Skeletal muscle tissue (tissue), 4 donors: ENCODE results near the gene GRK7. TPM values are rescaled to one million over a fixed set of nuclear protein-coding genes. Genes with fewer than 3 reads are reported as not detected.
"Not testable (repeated sequence)": the region's sequence is repeated elsewhere in the genome, so short reads cannot be mapped to it uniquely, and the experiment has no call there.

Experiments used
- H3K27ac ChIP-seq: one replicate; pipeline ENCODE4 v1.7.0; 2013; ENCODE audit warnings: mild to moderate bottlenecking, low read depth, low read length, inconsistent platforms
- H3K27me3 ChIP-seq, 3 donors: one replicate each; pipeline ENCODE4 v1.7.0; 2013; ENCODE audit warnings: low read length in 3 of 3; ENCODE audit not compliant: control insufficient read depth in 3 of 3, insufficient read depth in 3 of 3
- H3K36me3 ChIP-seq, 3 donors: one replicate each; pipeline ENCODE4 v1.7.0; 2013; ENCODE audit warnings: low read length in 3 of 3; ENCODE audit not compliant: control insufficient read depth in 3 of 3, insufficient read depth in 3 of 3
- H3K4me1 ChIP-seq, 3 donors: one replicate each; pipeline ENCODE4 v1.7.0; 2013; ENCODE audit warnings: low read length in 3 of 3, mild to moderate bottlenecking in 3 of 3; ENCODE audit not compliant: control insufficient read depth in 3 of 3, insufficient read depth in 3 of 3
- H3K4me3 ChIP-seq, 3 donors: one replicate each; pipeline ENCODE4 v1.7.0; 2013; ENCODE audit warnings: low read length in 3 of 3
- H3K9ac ChIP-seq, 3 donors: one replicate each; pipeline ENCODE4 v1.7.0; 2013; ENCODE audit warnings: low read length in 3 of 3, mild to moderate bottlenecking in 3 of 3, moderate library complexity in 2 of 3, low read depth in 1 of 3
- H3K9me3 ChIP-seq, 3 donors: one replicate each; pipeline ENCODE4 v1.7.0; 2013; ENCODE audit warnings: low read length in 3 of 3; ENCODE audit not compliant: control insufficient read depth in 3 of 3
- total RNA-seq: library from RNA; depleted of rRNA; stranded (reverse); fragments of >200 nt; gene quantifications from one replicate; pipeline ENCODE4 v1.2.3, GENCODE V29; 2014
- donor health status: Osteomylitis.

Gene GRK7
- total RNA-seq, 1 donor from 2014 or later: not detected

DNA sequence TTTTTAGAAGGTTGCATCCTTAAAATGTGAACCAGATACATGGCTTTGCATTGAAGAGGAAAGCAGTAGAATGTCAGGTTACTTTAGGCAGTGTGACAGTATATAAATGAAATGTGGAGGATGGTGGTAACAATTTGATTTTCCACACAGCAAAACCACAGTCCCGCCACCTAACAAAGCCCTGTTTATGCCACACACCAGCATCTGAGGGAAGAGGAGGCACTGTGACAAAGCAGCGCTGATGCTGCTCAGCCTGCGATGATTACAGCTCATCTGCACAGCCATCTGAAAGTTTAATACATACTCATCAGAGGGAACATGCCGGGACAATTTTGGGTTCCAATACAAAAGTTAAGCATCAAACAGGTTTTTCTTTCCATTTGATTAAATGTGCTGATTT, 16.2 kb upstream of the GRK7 start:
- peaks cover 6 to 9% (median 7%) of the 10 kb centered on the region in 3 donors for H3K4me1 ChIP-seq
- no peaks in the 10 kb centered on the region for H3K9me3 ChIP-seq
- no peaks in the 10 kb centered on the region for H3K27me3 ChIP-seq
- H3K36me3 ChIP-seq: peaks cover 6 to 36% (median 35%) of the 10 kb centered on the region in 3 donors
- no peak overlapping the region for H3K4me3 ChIP-seq
- no peak overlapping the region for H3K27ac ChIP-seq
- no peak overlapping the region for H3K9ac ChIP-seq

DNA sequence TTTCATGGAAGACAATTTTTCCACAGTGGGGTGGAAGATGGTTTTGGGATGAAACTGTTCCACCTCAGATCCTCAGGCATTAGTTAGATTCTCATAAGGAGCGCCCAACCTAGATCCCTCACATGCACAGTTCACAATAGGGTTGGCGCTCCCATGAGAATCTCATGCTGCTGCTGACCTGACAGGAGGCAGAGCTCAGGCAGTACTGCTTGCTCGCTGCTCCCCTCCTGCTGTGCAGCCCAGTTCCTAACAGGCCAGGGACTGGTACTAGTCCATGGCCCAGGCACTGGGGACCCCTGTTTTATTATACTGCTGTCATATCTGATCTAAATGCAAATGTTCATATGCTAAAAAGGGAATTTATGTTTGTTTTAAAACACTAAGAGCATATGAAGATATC, 9.8 kb upstream of the GRK7 start:
- H3K9ac ChIP-seq: no peak overlapping the region
- H3K36me3 ChIP-seq: peaks cover 3 to 14% (median 4%) of the 10 kb centered on the region in 3 donors
- H3K27me3 ChIP-seq: no peaks in the 10 kb centered on the region
- H3K4me3 ChIP-seq: no peak overlapping the region
- no peaks in the 10 kb centered on the region for H3K4me1 ChIP-seq
- H3K27ac ChIP-seq: no peak overlapping the region
- H3K9me3 ChIP-seq: no peaks in the 10 kb centered on the region

DNA sequence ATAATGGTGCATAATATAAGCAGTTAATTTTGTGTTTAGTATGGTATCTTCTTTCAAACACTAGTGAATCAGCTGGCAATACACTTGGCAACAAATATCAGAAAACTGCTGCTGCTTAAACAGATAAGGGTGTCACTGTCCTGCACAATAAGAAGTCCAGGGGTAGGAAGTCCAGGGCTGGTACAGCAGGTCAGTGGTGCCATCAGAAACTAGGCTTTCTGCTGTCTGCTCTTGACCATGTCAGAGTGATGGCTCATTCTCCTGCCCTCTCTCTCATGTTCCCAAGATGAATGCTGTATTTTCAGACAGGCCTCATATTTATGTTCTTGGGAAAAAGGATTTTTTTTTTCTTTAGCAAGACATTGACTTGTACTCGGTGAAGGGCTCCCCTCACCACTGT, 9.2 kb upstream of the GRK7 start:
- peaks cover 0 to 14% (median under 1%) of the 10 kb centered on the region in 3 donors for H3K36me3 ChIP-seq
- H3K4me3 ChIP-seq: no peak overlapping the region
- no peak overlapping the region for H3K27ac ChIP-seq
- H3K9me3 ChIP-seq: no peaks in the 10 kb centered on the region
- H3K9ac ChIP-seq: no peak overlapping the region
- H3K27me3 ChIP-seq: no peaks in the 10 kb centered on the region
- no peaks in the 10 kb centered on the region for H3K4me1 ChIP-seq

DNA sequence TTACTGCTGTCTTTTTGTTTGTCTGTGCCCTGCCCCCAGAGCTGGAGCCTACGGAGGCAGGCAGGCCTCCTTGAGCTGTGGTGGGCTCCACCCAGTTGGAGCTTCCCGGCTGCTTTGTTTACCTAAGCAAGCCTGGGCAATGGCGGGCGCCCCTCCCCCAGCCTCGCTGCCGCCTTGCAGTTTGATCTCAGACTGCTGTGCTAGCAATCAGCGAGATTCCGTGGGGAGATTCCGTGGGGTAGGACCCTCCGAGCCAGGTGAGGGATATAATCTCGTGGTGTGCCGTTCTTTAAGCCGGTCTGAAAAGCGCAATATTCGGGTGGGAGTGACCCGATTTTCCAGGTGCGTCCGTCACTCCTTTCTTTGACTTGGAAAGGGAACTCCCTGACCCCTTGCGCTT, 656 bp upstream of the GRK7 start:
- not testable (repeated sequence) for H3K27ac ChIP-seq, H3K27me3 ChIP-seq, H3K9ac ChIP-seq, H3K4me1 ChIP-seq, H3K4me3 ChIP-seq, H3K9me3 ChIP-seq, H3K36me3 ChIP-seq

DNA sequence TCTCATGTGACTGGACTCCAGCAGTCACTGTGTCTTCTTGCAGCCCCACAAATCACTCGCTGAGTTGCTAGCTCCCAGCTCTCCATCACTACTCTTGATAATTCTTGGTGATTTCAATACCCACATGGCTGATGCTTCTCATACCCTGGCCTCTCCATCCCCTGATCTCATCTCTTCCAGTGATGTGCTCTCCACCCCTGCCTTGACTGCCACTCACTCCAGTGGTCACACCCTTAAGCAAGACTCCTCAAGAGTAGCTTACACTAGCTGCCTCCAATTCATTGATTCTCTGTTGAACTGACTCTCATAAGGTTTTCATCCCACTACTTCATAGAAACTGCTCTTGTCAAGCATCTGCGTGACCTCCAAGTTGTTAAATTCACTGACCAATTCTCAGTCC, 837 bp downstream of the GRK7 start:
- no peaks in the 10 kb centered on the region for H3K36me3 ChIP-seq
- no peaks in the 10 kb centered on the region for H3K4me1 ChIP-seq
- no peak overlapping the region for H3K27ac ChIP-seq
- H3K27me3 ChIP-seq: no peaks in the 10 kb centered on the region
- no peak overlapping the region for H3K9ac ChIP-seq
- no peak overlapping the region for H3K4me3 ChIP-seq
- no peaks in the 10 kb centered on the region for H3K9me3 ChIP-seq

DNA sequence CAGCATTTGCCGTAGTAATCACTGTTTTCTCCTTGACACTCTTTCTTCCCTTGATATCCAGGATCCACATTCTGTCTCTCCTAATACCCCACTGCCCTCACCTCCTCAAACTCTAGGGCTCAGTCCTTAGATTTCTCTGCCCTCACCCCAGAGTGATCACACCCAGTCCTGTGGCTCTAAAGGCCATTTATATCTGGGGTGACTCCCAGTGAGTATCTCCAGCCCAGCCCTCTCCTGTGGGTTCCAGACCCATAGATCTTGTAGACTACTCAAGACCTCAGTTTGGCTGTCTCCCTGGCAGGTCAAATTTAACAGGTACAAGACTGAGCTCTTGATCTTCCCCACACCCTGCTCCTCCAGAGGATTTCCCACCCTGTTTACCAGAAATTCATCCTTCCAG, 1.3 kb downstream of the GRK7 start:
- Histone ChIP-seq H3K36me3 (no peaks in the 10 kb centered on the region), H3K9me3 (no peaks in the 10 kb centered on the region), H3K9ac (no peak overlapping the region), H3K27ac (no peak overlapping the region), H3K4me3 (no peak overlapping the region), H3K27me3 (no peaks in the 10 kb centered on the region), H3K4me1 (no peaks in the 10 kb centered on the region)

DNA sequence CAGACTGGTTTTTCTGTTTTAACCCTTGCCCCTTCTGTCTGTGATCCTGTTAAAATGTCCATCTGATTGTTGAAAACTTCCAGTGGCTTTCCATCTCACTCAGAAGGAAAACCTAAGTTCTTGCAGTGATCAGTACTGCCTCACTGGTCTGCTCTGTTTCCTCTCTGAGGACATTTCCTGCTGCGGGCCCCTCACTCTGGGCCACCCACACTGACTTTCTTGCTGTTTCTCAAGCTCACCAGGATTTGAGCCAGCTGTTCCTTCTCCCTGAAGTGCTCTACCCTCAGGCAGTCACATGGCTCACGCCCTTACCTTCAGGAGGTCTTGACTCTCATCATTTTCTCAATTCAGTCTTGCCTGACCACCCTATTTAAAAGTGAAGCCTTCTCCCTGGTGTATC, 1.8 kb downstream of the GRK7 start:
- no peaks in the 10 kb centered on the region for H3K36me3 ChIP-seq
- no peaks in the 10 kb centered on the region for H3K4me1 ChIP-seq
- H3K27ac ChIP-seq: no peak overlapping the region
- H3K9ac ChIP-seq: no peak overlapping the region
- no peak overlapping the region for H3K4me3 ChIP-seq
- no peaks in the 10 kb centered on the region for H3K27me3 ChIP-seq
- H3K9me3 ChIP-seq: no peaks in the 10 kb centered on the region

DNA sequence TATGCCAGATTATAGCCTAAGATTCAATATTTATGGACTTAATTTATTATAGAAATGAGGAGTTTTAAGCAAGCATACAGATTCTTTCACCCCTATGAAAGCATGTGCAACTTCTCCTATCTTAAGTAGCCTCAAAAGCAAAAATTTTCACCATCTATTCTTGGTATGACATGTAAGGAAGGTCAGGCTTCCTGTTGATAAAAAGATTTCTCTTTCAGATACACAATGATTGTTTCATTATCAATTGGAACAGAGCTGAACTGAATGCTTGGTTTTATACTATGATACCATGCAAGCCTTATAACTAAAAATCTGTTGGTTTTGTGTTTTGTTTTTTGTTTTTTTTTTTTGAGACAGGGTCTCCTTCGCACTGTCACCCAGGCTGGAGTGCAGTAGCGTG, 3.9 kb downstream of the GRK7 start:
- Histone ChIP-seq H3K27ac (no peak overlapping the region), H3K9me3 (no peaks in the 10 kb centered on the region), H3K27me3 (no peaks in the 10 kb centered on the region), H3K4me1 (no peaks in the 10 kb centered on the region), H3K9ac (no peak overlapping the region), H3K36me3 (no peaks in the 10 kb centered on the region), H3K4me3 (no peak overlapping the region)

DNA sequence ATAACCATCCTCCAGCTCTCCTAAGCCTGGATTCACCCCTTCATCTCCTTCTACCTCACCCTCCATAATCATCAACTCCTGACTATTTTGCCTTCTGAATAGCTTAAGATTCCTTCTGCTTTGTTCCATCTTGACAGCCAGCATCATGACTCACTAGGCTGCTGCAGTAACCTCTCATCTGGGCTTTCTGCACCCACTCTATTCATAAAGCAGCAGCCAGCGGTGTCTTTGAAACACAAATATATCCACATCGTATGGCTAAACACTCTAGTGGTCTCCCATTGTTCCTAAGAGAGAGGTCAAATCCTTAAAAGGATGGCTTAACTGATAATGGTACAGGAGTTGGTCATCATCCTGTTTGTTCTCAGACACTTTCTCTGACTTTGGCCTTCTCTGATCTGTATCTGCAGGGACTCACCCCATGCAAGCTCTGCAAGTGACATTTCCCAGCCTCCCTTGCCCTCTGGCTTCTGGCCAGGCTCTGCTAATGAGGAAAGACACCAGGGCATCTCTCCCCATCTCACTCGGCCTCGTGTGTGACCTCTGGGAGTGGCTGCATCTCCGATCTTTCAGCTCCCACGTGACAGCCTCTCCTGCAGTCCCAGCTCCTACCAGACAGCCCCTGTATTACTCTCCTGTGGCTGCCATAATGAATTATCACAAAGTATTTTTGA, 6.2 kb downstream of the GRK7 start:
- Histone ChIP-seq H3K9me3 (no peaks in the 10 kb centered on the region), H3K27ac (no peak overlapping the region), H3K27me3 (no peaks in the 10 kb centered on the region), H3K9ac (no peak overlapping the region), H3K36me3 (no peaks in the 10 kb centered on the region), H3K4me1 (no peaks in the 10 kb centered on the region), H3K4me3 (no peak overlapping the region)

DNA sequence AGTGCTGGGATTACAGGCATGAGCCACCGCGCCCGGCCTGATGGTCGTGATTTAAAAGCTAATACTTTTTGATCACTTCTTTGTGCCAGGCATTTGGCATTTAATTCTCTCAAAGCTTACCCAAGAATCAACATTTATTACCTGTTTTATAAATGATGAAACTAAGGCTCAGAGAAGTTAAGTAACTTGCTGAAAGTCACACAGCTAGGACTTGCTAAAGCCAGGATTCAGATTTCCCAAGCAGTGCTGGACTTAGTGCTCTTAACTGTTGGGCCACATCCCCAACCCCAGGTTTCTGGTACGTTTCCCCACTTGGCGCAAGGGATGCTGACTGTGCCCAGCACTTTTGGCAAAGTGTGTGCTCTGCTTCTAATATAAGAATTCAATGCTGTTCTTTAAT, 10.5 kb downstream of the GRK7 start:
- H3K36me3 ChIP-seq: no peaks in the 10 kb centered on the region
- no peak overlapping the region for H3K27ac ChIP-seq
- no peak overlapping the region for H3K4me3 ChIP-seq
- peaks cover 0 to 3% (median 0%) of the 10 kb centered on the region in 3 donors for H3K27me3 ChIP-seq
- H3K4me1 ChIP-seq: no peaks in the 10 kb centered on the region
- H3K9ac ChIP-seq: no peak overlapping the region
- no peaks in the 10 kb centered on the region for H3K9me3 ChIP-seq
